Measurements from ENCODE around the gene SURF4. TPM values are rescaled to one million over a fixed set of nuclear protein-coding genes. Genes with fewer than 3 reads are reported as not detected.
A peak's percentile ranks its signal among the peaks of the same experiment; 100 is the strongest.

SURF4 gene
- total and polyA plus RNA-seq, 9 donors = 92.3 to 143 (median 105) TPM

DNA sequence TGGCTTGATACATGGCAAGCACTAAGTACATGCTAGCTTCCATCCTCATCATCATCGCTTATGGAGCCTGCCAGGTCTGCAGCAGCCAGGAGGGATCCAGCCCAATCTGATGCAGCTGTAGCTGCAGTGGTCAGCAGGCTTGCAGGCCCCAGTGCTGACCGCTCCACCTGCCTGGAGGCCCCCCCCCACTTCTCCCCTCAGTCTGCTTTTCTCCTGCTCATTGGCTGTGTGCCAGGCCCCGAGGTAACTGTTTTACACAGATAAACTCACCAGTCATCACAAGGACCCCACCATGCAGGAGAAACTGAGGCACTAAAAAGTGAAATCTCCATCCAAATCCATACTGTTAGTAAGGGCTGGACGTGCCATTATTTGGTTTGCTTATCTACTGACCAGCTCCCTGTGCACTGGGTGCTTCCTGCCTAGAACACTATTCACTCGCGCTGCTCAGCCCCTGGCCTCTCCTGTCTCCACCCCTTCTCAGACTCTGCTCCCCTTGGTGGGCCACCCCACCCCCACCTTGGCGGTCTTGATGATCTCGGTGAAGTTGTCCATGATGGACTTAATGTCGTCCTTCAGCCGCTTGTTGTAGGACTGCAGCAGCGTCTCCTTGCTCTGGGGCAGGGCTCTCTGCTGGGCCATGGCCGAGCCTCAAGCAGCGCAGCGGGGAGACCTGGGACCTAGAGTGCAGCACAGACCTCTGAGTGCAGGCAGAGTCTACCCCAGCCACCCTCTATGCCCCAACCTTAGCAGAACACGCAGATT, 29.7 kb downstream of the SURF4 start:
- Histone ChIP-seq H3K4me1 (ENCODE audit: control insufficient read depth, insufficient read depth, low read length) (peaks cover 35% of the 10 kb centered on the region), H3K36me3 (ENCODE audit: control insufficient read depth, insufficient read depth, low read length) (peaks cover 75% of the 10 kb centered on the region), H3K27ac (ENCODE audit: low read length) (peak overlapping the region; percentile 47)

GRCh38 chr9:133345596-133345995, 30.3 kb downstream of the SURF4 start:
- no peak overlapping the region for H3K27ac ChIP-seq (ENCODE audit: low read length)
- H3K4me1 ChIP-seq (ENCODE audit: control insufficient read depth, insufficient read depth, low read length) = peaks cover 35% of the 10 kb centered on the region
- peaks cover 75% of the 10 kb centered on the region for H3K36me3 ChIP-seq (ENCODE audit: control insufficient read depth, insufficient read depth, low read length)
- no peaks in the 10 kb centered on the region for H3K27me3 ChIP-seq (ENCODE audit: control insufficient read depth, insufficient read depth, low read length)
- H3K9me3 ChIP-seq (replicated peaks; ENCODE audit: control insufficient read depth, low read depth, low read length) = no peaks in the 10 kb centered on the region
- WGBS (ENCODE audit: insufficient coverage) = 94% methylated on average over 2 of the region's 6 CpGs
- no peak overlapping the region for H3K4me3 ChIP-seq (ENCODE audit: low read length)
- no peak for DNase-seq

More for the DNA sequence above, 29.7 kb downstream of the SURF4 start:
- no peak for DNase-seq
- 62% methylated on average over 10 of the region's 15 CpGs for WGBS (ENCODE audit: insufficient coverage)
- H3K27me3 ChIP-seq (ENCODE audit: control insufficient read depth, insufficient read depth, low read length) = no peaks in the 10 kb centered on the region
- H3K9me3 ChIP-seq (replicated peaks; ENCODE audit: control insufficient read depth, low read depth, low read length) = no peaks in the 10 kb centered on the region
- peak overlapping the region; percentile 100 for H3K4me3 ChIP-seq (ENCODE audit: low read length)

DNA sequence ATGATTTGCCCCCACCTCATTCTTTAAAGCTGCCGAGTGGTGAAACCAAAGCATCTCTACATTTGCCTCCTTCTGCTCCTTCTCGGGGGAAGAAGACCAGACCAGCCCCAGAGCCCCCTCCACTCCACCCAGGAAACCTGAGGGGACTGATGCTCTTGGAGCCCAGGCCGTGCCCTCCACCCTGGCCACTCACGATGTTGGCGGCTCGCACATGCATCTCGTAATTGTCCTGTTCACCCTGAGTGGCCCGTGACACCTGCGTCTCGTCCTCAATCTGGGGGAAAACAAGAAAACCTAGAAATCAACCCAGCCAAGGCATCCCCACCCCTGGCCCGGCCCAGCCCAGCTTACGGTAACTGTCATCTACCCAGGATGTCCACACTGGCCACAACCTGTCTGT, 30.9 kb downstream of the SURF4 start:
- Histone ChIP-seq H3K4me1 (ENCODE audit: control insufficient read depth, insufficient read depth, low read length) (peaks cover 35% of the 10 kb centered on the region), H3K9me3 (replicated peaks; ENCODE audit: control insufficient read depth, low read depth, low read length) (no peaks in the 10 kb centered on the region), H3K36me3 (ENCODE audit: control insufficient read depth, insufficient read depth, low read length) (peaks cover 74% of the 10 kb centered on the region), H3K27me3 (ENCODE audit: control insufficient read depth, insufficient read depth, low read length) (no peaks in the 10 kb centered on the region), H3K27ac (ENCODE audit: low read length) (no peak overlapping the region), H3K4me3 (ENCODE audit: low read length) (no peak overlapping the region)
- no peak for DNase-seq
- 90% methylated on average over 12 of the region's 12 CpGs for WGBS (ENCODE audit: insufficient coverage)

GRCh38 chr9:133344071-133344470, 31.8 kb downstream of the SURF4 start:
- DNase-seq = no peak
- Histone ChIP-seq H3K9me3 (replicated peaks; ENCODE audit: control insufficient read depth, low read depth, low read length) (no peaks in the 10 kb centered on the region), H3K4me3 (ENCODE audit: low read length) (no peak overlapping the region), H3K36me3 (ENCODE audit: control insufficient read depth, insufficient read depth, low read length) (peaks cover 73% of the 10 kb centered on the region), H3K4me1 (ENCODE audit: control insufficient read depth, insufficient read depth, low read length) (peaks cover 26% of the 10 kb centered on the region), H3K27ac (ENCODE audit: low read length) (no peak overlapping the region), H3K27me3 (ENCODE audit: control insufficient read depth, insufficient read depth, low read length) (no peaks in the 10 kb centered on the region)
- WGBS (ENCODE audit: insufficient coverage) = 96% methylated on average over 14 of the region's 19 CpGs

- Histone ChIP-seq H3K4me1 (ENCODE audit: control insufficient read depth, insufficient read depth, low read length) (peaks cover 21% of the 10 kb centered on the region), H3K27me3 (ENCODE audit: control insufficient read depth, insufficient read depth, low read length) (no peaks in the 10 kb centered on the region), H3K9me3 (replicated peaks; ENCODE audit: control insufficient read depth, low read depth, low read length) (no peaks in the 10 kb centered on the region), H3K4me3 (ENCODE audit: low read length) (no peak overlapping the region), H3K27ac (ENCODE audit: low read length) (no peak overlapping the region), H3K36me3 (ENCODE audit: control insufficient read depth, insufficient read depth, low read length) (peaks cover 79% of the 10 kb centered on the region)
- WGBS (ENCODE audit: insufficient coverage) = 73% methylated on average over 9 of the region's 11 CpGs
- no peak for DNase-seq
Observed at GRCh38 chr9:133342570-133342969, 33.3 kb downstream of the SURF4 start.

GRCh38 chr9:133342069-133342406, 33.8 kb downstream of the SURF4 start:
- H3K27ac ChIP-seq (ENCODE audit: low read length) = no peak overlapping the region
- DNase-seq = no peak
- WGBS (ENCODE audit: insufficient coverage) = 70% methylated on average over 11 of the region's 12 CpGs
- peaks cover 21% of the 10 kb centered on the region for H3K4me1 ChIP-seq (ENCODE audit: control insufficient read depth, insufficient read depth, low read length)
- H3K4me3 ChIP-seq (ENCODE audit: low read length) = no peak overlapping the region
- peaks cover 79% of the 10 kb centered on the region for H3K36me3 ChIP-seq (ENCODE audit: control insufficient read depth, insufficient read depth, low read length)
- no peaks in the 10 kb centered on the region for H3K9me3 ChIP-seq (replicated peaks; ENCODE audit: control insufficient read depth, low read depth, low read length)
- H3K27me3 ChIP-seq (ENCODE audit: control insufficient read depth, insufficient read depth, low read length) = no peaks in the 10 kb centered on the region

DNA sequence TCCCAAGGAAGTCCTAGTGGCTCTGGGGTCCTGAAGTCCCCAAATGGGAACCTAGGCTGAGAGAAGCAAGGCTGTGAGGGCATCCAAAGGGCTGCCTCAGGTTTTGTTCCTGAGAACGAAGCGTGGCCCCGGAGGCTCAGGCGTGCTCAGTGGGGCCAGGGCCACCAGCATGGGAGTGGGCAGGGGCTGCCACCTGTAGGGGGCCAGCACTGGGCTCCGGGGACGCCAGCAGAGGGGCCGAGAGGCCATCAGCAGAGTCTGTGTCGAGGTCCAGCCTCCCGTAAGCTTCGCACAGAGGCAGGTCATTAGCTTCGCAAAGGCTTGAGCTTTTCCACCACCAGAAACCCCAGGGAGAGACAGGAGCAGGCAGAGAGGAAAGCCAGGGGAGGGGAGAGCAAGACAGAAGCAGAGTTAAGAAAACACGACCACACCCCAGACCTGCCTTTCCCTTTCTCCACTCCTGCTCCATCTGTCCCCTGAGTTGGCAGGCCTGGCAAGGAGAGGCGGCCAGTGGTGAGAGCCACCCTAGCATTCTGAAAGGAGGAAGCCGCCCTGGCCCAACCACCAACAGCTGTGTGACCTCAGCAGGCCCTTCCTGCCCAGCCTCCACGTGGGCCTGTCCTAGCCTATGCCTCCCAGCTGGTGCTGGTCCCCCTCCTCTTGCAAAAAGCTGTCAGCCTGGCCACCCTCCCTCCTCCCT, 34.3 kb downstream of the SURF4 start:
- H3K4me1 ChIP-seq (ENCODE audit: control insufficient read depth, insufficient read depth, low read length) = peaks cover 18% of the 10 kb centered on the region
- no peaks in the 10 kb centered on the region for H3K9me3 ChIP-seq (replicated peaks; ENCODE audit: control insufficient read depth, low read depth, low read length)
- WGBS (ENCODE audit: insufficient coverage) = 79% methylated on average over 13 of the region's 15 CpGs
- H3K27ac ChIP-seq (ENCODE audit: low read length) = no peak overlapping the region
- no peak overlapping the region for H3K4me3 ChIP-seq (ENCODE audit: low read length)
- H3K27me3 ChIP-seq (ENCODE audit: control insufficient read depth, insufficient read depth, low read length) = no peaks in the 10 kb centered on the region
- peaks cover 79% of the 10 kb centered on the region for H3K36me3 ChIP-seq (ENCODE audit: control insufficient read depth, insufficient read depth, low read length)
- peak; percentile 61 for DNase-seq

DNA sequence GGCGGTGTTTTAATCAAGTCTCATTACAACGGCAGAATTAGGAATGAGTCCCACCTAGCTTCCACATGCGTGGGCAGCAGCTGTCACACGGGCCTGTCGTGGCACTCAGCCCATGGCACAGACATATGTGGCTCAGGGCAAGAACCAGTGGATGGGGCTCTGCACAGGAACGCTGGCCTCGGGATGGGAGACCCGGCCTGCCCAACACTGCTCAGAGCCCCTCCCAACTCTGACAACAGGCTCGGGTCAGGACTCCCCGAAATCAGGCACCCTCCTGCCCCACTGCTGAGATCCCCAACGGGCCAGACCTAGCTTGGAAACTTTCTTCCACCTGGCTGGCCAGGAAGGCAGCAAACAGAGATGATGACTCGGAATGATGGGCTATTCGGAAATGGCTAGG, 34.9 kb downstream of the SURF4 start:
- H3K27me3 ChIP-seq (ENCODE audit: control insufficient read depth, insufficient read depth, low read length) = no peaks in the 10 kb centered on the region
- no peak overlapping the region for H3K27ac ChIP-seq (ENCODE audit: low read length)
- no peaks in the 10 kb centered on the region for H3K9me3 ChIP-seq (replicated peaks; ENCODE audit: control insufficient read depth, low read depth, low read length)
- no peak overlapping the region for H3K4me3 ChIP-seq (ENCODE audit: low read length)
- peaks cover 15% of the 10 kb centered on the region for H3K4me1 ChIP-seq (ENCODE audit: control insufficient read depth, insufficient read depth, low read length)
- no peak for DNase-seq
- 92% methylated on average over 12 of the region's 13 CpGs for WGBS (ENCODE audit: insufficient coverage)
- peaks cover 74% of the 10 kb centered on the region for H3K36me3 ChIP-seq (ENCODE audit: control insufficient read depth, insufficient read depth, low read length)

DNA sequence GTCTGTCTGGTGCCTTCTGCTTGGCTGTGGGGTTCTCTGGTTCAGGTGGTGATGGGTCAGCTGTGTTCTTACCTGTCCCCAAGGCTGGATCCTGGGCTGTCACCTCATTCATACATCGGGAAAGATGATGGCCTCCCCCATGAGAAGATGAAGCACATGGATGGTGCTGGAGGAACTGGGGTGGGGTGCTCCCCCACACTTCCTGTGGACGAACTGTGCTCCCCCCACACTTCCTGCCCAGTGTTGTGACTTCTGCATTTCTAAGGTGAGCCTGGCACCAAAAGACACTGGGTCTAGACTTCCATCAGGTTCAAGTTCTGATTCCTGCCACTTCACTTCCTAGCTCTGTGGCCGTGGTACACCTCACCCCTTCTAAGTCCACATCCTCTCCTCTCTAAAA, 35.6 kb downstream of the SURF4 start:
- no peak for DNase-seq
- Histone ChIP-seq H3K36me3 (ENCODE audit: control insufficient read depth, insufficient read depth, low read length) (peaks cover 67% of the 10 kb centered on the region), H3K4me3 (ENCODE audit: low read length) (no peak overlapping the region), H3K4me1 (ENCODE audit: control insufficient read depth, insufficient read depth, low read length) (peaks cover 16% of the 10 kb centered on the region), H3K27ac (ENCODE audit: low read length) (no peak overlapping the region), H3K9me3 (replicated peaks; ENCODE audit: control insufficient read depth, low read depth, low read length) (no peaks in the 10 kb centered on the region), H3K27me3 (ENCODE audit: control insufficient read depth, insufficient read depth, low read length) (no peaks in the 10 kb centered on the region)
- 50% methylated on average over 1 of the region's 3 CpGs for WGBS (ENCODE audit: insufficient coverage)

DNA sequence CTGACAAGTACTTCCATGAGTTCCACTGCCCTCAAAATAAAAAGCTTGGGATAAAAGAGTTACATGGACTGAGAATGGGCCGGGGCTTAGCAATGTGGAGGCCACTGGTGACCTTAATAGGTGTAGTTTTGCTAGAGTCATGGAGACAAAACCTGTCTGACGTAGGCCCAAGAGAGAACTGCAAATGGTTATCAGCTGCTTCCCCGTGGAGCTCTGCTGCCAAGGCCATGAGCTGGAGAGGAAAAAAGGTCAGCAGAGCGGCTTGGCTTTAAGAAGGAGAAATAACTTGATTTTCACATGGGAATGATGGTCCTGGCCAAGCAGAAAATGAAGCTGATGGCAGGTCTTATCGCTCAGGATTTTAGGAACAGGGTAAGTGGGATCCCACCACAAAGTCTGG, 36.2 kb downstream of the SURF4 start:
- 78% methylated on average over 5 of the region's 5 CpGs for WGBS (ENCODE audit: insufficient coverage)
- H3K4me1 ChIP-seq (ENCODE audit: control insufficient read depth, insufficient read depth, low read length) = peaks cover 22% of the 10 kb centered on the region
- DNase-seq = no peak
- no peaks in the 10 kb centered on the region for H3K9me3 ChIP-seq (replicated peaks; ENCODE audit: control insufficient read depth, low read depth, low read length)
- H3K27ac ChIP-seq (ENCODE audit: low read length) = no peak overlapping the region
- no peaks in the 10 kb centered on the region for H3K27me3 ChIP-seq (ENCODE audit: control insufficient read depth, insufficient read depth, low read length)
- no peak overlapping the region for H3K4me3 ChIP-seq (ENCODE audit: low read length)
- H3K36me3 ChIP-seq (ENCODE audit: control insufficient read depth, insufficient read depth, low read length) = peaks cover 63% of the 10 kb centered on the region
